HG02759 (cell line): ENCODE results near the gene ARHGEF26.

Experiments
- ATAC-seq: cut with Tn5 transposase; IDR thresholded peaks from one replicate; pipeline ENCODE4 v1.9.1; 2021; ENCODE audit warnings: mild to moderate bottlenecking, moderate library complexity; ENCODE audit not compliant: unreplicated experiment

Gene ARHGEF26

GRCh38 chr3:154112146-154112852 is 8.9 kb upstream of the ARHGEF26 start:
- no peak for ATAC-seq

- ATAC-seq, result no peak
Measured at GRCh38 chr3:154113609-154114008, 7.6 kb upstream of the ARHGEF26 start.

- no peak for ATAC-seq
Measured at GRCh38 chr3:154115332-154115731, 5.9 kb upstream of the ARHGEF26 start.

GRCh38 chr3:154119951-154120350 is 1.2 kb upstream of the ARHGEF26 start:
- ATAC-seq, result no peak

GRCh38 chr3:154121701-154122551 is 736 bp downstream of the ARHGEF26 start:
- ATAC-seq, result peak; percentile 36

- ATAC-seq, result no peak
Measured at GRCh38 chr3:154122552-154122911, 1.3 kb downstream of the ARHGEF26 start.

GRCh38 chr3:154122912-154123559 is 1.8 kb downstream of the ARHGEF26 start:
- ATAC-seq, result no peak

- ATAC-seq, result no peak
Measured at GRCh38 chr3:154123906-154124305, 2.7 kb downstream of the ARHGEF26 start.

- no peak for ATAC-seq
Measured at GRCh38 chr3:154125378-154126030, 4.3 kb downstream of the ARHGEF26 start.

- ATAC-seq, result no peak
Measured at GRCh38 chr3:154126651-154127050, 5.5 kb downstream of the ARHGEF26 start.

- no peak for ATAC-seq
Measured at GRCh38 chr3:154129625-154130024, 8.4 kb downstream of the ARHGEF26 start.

- no peak for ATAC-seq
Measured at GRCh38 chr3:154130540-154130939, 9.3 kb downstream of the ARHGEF26 start.

GRCh38 chr3:154131830-154132229 is 10.6 kb downstream of the ARHGEF26 start:
- no peak for ATAC-seq

GRCh38 chr3:154132777-154133375 is 11.7 kb downstream of the ARHGEF26 start:
- ATAC-seq, result no peak

GRCh38 chr3:154135511-154136173 is 14.5 kb downstream of the ARHGEF26 start:
- no peak for ATAC-seq

GRCh38 chr3:154137036-154137435 is 15.8 kb downstream of the ARHGEF26 start:
- no peak for ATAC-seq

- no peak for ATAC-seq
Measured at GRCh38 chr3:154139996-154140436, 18.8 kb downstream of the ARHGEF26 start.

GRCh38 chr3:154142608-154143007 is 21.4 kb downstream of the ARHGEF26 start:
- no peak for ATAC-seq

- ATAC-seq, result no peak
Measured at GRCh38 chr3:154143873-154144272, 22.7 kb downstream of the ARHGEF26 start.

GRCh38 chr3:154144825-154145465 is 23.8 kb downstream of the ARHGEF26 start:
- no peak for ATAC-seq
